Hematopoietic multipotent progenitor cell treated with erythropoietin and hydrocortisone succinate and interleukin-3 and kit ligand, for 4 days (in vitro differentiated cells): ENCODE measurements around the gene TTC34.
"Not testable (repeated sequence)": the region's sequence is repeated elsewhere in the genome, so short reads cannot be mapped to it uniquely, and the experiment has no call there.

Experiments used
- DNase-seq: peaks from one replicate; pipeline ENCODE4 v3.0.0-alpha.2; 2015

TTC34 gene

GRCh38 chr1:2754597-2754996 is 46.9 kb downstream of the TTC34 start:
- not testable (repeated sequence) for DNase-seq

- DNase-seq, result not testable (repeated sequence)
Measured at GRCh38 chr1:2752503-2752902, 49.0 kb downstream of the TTC34 start.

DNA sequence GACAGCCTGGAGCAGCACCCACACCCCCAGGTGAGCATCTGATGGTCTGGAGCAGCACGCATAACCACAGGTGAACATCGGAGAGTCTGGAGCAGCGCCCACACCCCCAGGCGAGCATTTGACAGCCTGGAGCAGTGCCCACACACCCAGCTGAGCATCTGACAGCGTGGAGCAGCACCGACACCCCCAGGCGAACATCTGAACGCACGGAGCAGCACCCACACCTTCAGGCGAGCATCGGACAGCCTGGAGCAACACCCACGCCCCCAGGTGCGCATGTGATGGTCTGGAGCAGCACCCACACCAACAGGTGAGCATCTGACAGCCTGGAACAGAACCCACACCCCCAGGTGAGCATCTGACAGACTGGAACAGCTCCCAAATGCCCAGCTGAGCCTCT is 49.6 kb downstream of the TTC34 start:
- not testable (repeated sequence) for DNase-seq

GRCh38 chr1:2750766-2751730 is 50.4 kb downstream of the TTC34 start:
- DNase-seq, result not testable (repeated sequence)

- DNase-seq, result not testable (repeated sequence)
Measured at GRCh38 chr1:2750041-2750680, 51.3 kb downstream of the TTC34 start.

DNA sequence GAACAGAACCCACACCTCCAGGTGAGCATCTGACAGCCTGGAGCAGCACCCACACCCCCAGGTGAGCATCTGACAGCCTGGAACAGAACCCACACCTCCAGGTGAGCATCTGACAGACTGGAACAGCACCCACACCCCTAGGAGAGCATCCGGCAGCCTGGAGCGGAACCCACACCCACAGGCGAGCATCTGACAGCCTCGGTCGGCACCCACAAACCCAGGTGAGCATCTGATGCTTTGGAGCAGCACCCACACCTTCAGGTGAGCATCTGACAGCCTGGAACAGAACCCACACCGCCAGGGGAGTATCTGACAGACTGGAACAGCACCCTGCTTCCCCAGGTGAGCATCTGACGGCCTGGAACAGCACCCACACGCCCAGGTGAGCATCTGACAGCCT is 52.9 kb downstream of the TTC34 start:
- not testable (repeated sequence) for DNase-seq

GRCh38 chr1:2694796-2695195 is 106.7 kb downstream of the TTC34 start:
- not testable (repeated sequence) for DNase-seq

DNA sequence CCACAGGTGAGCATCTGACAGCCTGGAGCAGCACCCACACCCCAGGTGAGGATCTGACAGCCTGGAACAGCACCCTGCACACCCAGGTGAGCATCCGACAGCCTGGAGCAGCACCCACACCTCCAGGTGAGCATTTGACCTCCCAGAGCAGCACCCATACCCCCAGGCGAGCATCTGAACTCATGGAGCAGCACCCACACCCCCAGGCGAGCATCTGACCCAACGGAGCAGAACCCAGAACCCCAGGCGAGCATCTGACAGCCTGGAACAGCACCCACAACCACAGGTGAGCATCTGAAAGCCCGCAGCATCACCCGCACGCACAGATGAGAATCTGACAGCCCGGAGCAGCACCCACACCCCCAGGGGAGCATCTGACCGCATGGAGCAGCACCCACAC is 111.3 kb downstream of the TTC34 start:
- not testable (repeated sequence) for DNase-seq

GRCh38 chr1:2688336-2688665 is 113.2 kb downstream of the TTC34 start:
- DNase-seq, result not testable (repeated sequence)

GRCh38 chr1:2687638-2688335 is 113.7 kb downstream of the TTC34 start:
- DNase-seq, result peak; percentile 14

GRCh38 chr1:2687174-2687591 is 114.3 kb downstream of the TTC34 start:
- not testable (repeated sequence) for DNase-seq

DNA sequence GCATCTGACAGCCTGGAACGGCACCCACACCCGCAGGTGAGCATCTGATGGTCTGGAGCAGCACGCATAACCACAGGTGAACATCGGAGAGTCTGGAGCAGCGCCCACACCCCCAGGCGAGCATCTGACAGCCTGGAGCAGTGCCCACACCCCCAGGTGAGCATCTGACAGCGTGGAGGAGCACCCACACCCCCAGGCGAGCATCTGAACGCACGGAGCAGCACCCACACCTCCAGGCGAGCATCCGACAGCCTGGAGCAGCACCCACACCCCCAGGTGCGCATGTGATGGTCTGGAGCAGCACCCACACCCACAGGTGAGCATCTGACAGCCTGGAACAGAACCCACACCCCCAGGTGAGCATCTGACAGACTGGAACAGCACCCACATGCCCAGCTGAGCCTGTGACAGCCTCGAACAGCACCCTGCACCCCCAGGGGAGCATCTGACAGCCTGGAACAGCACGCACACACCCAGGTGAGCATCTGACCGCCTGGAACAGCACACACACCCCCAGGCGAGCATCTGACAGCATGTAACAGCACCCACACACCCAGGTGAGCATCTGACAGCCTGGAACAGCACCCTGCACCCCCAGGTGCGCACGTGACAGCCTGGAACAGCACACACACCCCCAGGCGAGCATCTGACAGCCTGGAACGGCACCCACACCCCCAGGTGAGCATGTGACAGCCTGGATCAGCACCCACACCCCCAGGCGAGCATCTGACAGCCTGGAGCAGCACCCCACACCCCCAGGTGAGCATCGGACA is 115.2 kb downstream of the TTC34 start:
- DNase-seq, result not testable (repeated sequence)

- not testable (repeated sequence) for DNase-seq
Measured at GRCh38 chr1:2685671-2686070, 115.8 kb downstream of the TTC34 start.

DNA sequence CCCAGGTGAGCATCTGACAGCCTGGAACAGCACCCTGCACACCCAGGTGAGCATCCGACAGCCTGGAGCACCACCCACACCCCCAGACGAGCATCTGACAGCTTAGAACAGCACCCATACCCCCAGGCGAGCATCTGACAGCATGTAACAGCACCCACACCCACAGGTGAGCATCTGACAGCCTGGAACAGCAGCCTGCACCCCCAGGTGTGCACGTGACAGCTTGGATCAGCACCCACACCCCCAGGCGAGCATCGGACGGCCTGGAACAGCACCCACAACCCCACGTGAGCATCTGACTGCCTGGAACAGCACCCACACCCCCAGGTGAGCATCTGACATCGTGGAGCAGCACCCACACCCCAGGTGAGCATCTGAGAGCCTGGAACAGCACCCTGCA is 116.6 kb downstream of the TTC34 start:
- DNase-seq, result not testable (repeated sequence)

- peak; percentile 48 for DNase-seq
Measured at GRCh38 chr1:2684000-2684399, 117.5 kb downstream of the TTC34 start.

- not testable (repeated sequence) for DNase-seq
Measured at GRCh38 chr1:2683321-2683741, 118.2 kb downstream of the TTC34 start.

GRCh38 chr1:2682879-2683278 is 118.6 kb downstream of the TTC34 start:
- not testable (repeated sequence) for DNase-seq

DNA sequence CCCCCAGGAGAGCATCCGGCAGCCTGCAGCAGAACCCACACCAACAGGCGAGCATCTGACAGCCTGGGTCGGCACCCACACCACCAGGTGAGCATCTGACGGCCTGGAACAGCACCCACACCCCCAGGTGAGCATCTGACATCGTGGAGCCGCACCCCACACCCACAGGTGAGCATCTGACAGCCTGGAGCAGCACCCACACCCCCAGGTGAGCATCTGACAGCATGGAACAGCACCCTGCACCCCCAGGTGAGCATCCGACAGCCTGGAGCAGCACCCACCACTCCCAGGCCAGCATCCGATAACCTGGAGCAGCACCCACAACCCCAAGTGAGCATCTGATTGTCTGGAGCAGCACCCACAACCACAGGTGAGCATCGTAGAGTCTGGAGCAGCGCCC is 124.8 kb downstream of the TTC34 start:
- not testable (repeated sequence) for DNase-seq

DNA sequence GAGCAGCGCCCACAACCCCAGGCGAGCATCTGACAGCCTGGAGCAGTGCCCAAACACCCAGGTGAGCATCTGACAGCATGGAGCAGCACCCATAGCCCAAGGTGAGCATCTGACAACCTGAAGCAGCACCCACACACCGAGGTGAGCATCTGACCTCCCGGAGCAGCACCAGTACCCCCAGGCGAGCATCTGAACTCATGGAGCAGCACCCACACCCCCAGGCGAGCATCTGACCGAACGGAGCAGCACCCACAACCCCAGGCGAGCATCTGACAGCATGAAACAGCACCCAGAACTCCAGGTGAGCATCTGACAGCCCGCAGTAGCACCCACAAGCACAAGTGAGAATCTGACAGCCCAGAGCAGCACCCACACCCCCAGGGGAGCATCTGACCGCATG is 129.8 kb downstream of the TTC34 start:
- DNase-seq, result not testable (repeated sequence)

- not testable (repeated sequence) for DNase-seq
Measured at GRCh38 chr1:2659806-2660205, 141.7 kb downstream of the TTC34 start.

- not testable (repeated sequence) for DNase-seq
Measured at GRCh38 chr1:2657909-2658308, 143.6 kb downstream of the TTC34 start.

- DNase-seq, result not testable (repeated sequence)
Measured at GRCh38 chr1:2657124-2657523, 144.4 kb downstream of the TTC34 start.
